Gastroesophageal sphincter (tissue), 4 donors: Measurements from ENCODE around the gene THEMIS. TPM values are rescaled to one million over a fixed set of nuclear protein-coding genes. Genes with fewer than 3 reads are reported as not detected.
"Not testable (repeated sequence)": the region's sequence is repeated elsewhere in the genome, so short reads cannot be mapped to it uniquely, and the experiment has no call there.

Source experiments
- ATAC-seq: fragments of 150-250 bp; one replicate; pipeline ENCODE4 v1.9.1; 2016; ENCODE audit warnings: mild to moderate bottlenecking, moderate library complexity
- H3K27ac ChIP-seq, 4 donors: fragments of 200-600 bp; sonication (generic) in 3 of 4; 1 replicate in 3 of 4; 2 replicates in 1 of 4; pipeline ENCODE4 v1.5.1; 2016 to 2019
- H3K27me3 ChIP-seq: fragments of 200-600 bp; sonication (generic); one replicate; pipeline ENCODE4 v1.5.1; 2019
- H3K36me3 ChIP-seq, 2 donors: fragments of 200-600 bp; sonication (generic); one replicate each; pipeline ENCODE4 v1.5.1; 2019; ENCODE audit warnings: control low read depth in 1 of 2
- H3K4me1 ChIP-seq, 3 donors: fragments of 200-600 bp; sonication (generic); 1 replicate in 2 of 3; 2 replicates in 1 of 3; pipeline ENCODE4 v1.5.1; 2016 to 2019; ENCODE audit warnings: control low read depth in 2 of 3
- H3K4me3 ChIP-seq, 2 donors: fragments of 200-600 bp; sonication (generic); one replicate each; pipeline ENCODE4 v1.5.1; 2019; ENCODE audit warnings: mild to moderate bottlenecking in 1 of 2, moderate library complexity in 1 of 2
- H3K9me3 ChIP-seq, 3 donors: fragments of 200-600 bp; sonication (generic); one replicate each; pipeline ENCODE4 v1.5.1; 2017 to 2019; ENCODE audit warnings: control low read depth in 2 of 3
- EP300 ChIP-seq: sonication (generic); formaldehyde crosslinking; IDR thresholded peaks from one replicate; pipeline ENCODE4 v1.6.1; 2017; ENCODE audit warnings: antibody characterized with exemption, mild to moderate bottlenecking
- POLR2A ChIP-seq, 2 donors: fragments of 450-650 bp; IDR thresholded peaks; one replicate each; pipeline ENCODE4 v1.6.1; 2017; ENCODE audit warnings: antibody characterized with exemption in 2 of 2, mild to moderate bottlenecking in 2 of 2, moderate library complexity in 1 of 2
- POLR2AphosphoS5 ChIP-seq: sonication (generic); formaldehyde crosslinking; IDR thresholded peaks from one replicate; pipeline ENCODE4 v1.6.1; 2017; ENCODE audit warnings: antibody characterized with exemption
- WGBS, 2 donors: methylation state at CpG; one replicate each; pipeline ENCODE4 v1.1.5; 2018; ENCODE audit warnings: low coverage in 1 of 2; 5-methylcytosine and 5-hydroxymethylcytosine counted together
- total RNA-seq, 4 donors: library from RNA; depleted of rRNA; stranded (reverse); fragments of >200 nt; gene quantifications; one replicate each; pipeline ENCODE4 v1.1.0, GENCODE V29; 2016
- TF ChIP-seq, protein P1 (sequence below), 4 experiments: fragments of 200-600 bp in 2 of 4; fragments of 450-650 bp in 2 of 4; sonication (generic) in 1 of 4; IDR thresholded peaks; one replicate each; pipeline ENCODE4 v1.5.1; 2017 to 2019; ENCODE audit warnings: antibody characterized with exemption in 4 of 4, mild to moderate bottlenecking in 2 of 4, moderate library complexity in 2 of 4

THEMIS gene
- total RNA-seq, 4 donors from 2014 or later: 0.27 to 1.6 (median 0.69) TPM

DNA sequence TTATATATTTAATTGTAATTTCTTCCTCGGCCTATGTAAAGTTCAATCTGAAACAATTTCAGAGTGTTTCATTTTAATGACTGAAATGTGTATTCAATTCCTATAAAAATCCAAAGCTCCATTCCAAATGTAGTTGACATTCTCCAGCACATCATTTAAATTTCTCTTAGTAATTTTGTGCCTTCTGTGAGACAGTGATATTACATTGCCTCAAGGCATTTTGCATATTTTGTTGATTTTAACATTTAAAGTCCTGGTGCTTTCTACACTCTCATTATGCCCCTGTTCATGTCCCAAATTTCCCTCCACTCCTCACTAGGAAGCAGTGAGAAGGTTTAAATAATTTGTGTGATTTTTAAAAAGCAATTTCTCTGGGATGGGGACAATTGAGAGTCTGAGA, 34.1 kb upstream of the THEMIS start:
- Histone ChIP-seq H3K4me1 (no peaks in the 10 kb centered on the region), H3K4me3 (no peak overlapping the region), H3K9me3 (peaks cover 0 to 12% (median 0%) of the 10 kb centered on the region in 3 donors), H3K36me3 (no peaks in the 10 kb centered on the region), H3K27me3 (no peaks in the 10 kb centered on the region), H3K27ac (no peak overlapping the region)
- TF ChIP-seq, protein P1, sequence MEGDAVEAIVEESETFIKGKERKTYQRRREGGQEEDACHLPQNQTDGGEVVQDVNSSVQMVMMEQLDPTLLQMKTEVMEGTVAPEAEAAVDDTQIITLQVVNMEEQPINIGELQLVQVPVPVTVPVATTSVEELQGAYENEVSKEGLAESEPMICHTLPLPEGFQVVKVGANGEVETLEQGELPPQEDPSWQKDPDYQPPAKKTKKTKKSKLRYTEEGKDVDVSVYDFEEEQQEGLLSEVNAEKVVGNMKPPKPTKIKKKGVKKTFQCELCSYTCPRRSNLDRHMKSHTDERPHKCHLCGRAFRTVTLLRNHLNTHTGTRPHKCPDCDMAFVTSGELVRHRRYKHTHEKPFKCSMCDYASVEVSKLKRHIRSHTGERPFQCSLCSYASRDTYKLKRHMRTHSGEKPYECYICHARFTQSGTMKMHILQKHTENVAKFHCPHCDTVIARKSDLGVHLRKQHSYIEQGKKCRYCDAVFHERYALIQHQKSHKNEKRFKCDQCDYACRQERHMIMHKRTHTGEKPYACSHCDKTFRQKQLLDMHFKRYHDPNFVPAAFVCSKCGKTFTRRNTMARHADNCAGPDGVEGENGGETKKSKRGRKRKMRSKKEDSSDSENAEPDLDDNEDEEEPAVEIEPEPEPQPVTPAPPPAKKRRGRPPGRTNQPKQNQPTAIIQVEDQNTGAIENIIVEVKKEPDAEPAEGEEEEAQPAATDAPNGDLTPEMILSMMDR (IDR thresholded peaks at IDR 0.05): no peak
- TF ChIP-seq POLR2AphosphoS5: no peak
- no peak for TF ChIP-seq POLR2A (IDR thresholded peaks at IDR 0.05)
- no peak for TF ChIP-seq EP300
- 44 to 67% methylated on average over 1 of the region's 1 CpG for WGBS, 2 donors
- no peak for ATAC-seq

GRCh38 chr6:127933852-127934840, 33.3 kb upstream of the THEMIS start:
- no peaks in the 10 kb centered on the region for H3K4me1 ChIP-seq
- H3K4me3 ChIP-seq: no peak overlapping the region
- TF ChIP-seq POLR2A (IDR thresholded peaks at IDR 0.05) (no peak), EP300 (no peak), POLR2AphosphoS5 (no peak)
- TF ChIP-seq, protein P1 (IDR thresholded peaks at IDR 0.05): no peak
- H3K27ac ChIP-seq: no peak overlapping the region
- no peak for ATAC-seq
- no peaks in the 10 kb centered on the region for H3K27me3 ChIP-seq
- no peaks in the 10 kb centered on the region for H3K36me3 ChIP-seq
- H3K9me3 ChIP-seq: peaks cover 0 to 12% (median 0%) of the 10 kb centered on the region in 3 donors
- WGBS, 2 donors: 93 to 94% methylated on average over 6 to 7 of the region's 7 CpGs

DNA sequence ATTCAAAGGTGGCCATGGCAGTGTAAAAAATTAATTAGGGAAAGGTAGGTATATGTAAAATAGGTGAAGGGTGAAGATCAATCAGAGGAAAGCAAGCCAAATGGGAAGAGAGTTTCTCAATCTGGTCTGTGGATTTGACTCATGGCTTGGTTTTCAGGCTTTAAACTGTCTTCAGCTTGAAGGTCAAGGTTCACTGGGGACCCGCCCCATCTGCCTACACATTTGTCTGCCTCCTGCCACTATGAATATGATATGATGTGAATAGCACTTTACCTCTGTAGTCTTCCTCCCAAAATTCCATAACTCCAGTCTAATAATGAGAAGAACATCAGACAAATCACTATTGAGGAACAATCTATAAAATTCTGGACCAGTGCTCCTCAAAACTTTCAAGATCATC, 32.3 kb upstream of the THEMIS start:
- no peaks in the 10 kb centered on the region for H3K27me3 ChIP-seq
- H3K4me1 ChIP-seq: no peaks in the 10 kb centered on the region
- ATAC-seq: no peak
- peaks cover 0 to 17% (median 0%) of the 10 kb centered on the region in 3 donors for H3K9me3 ChIP-seq
- no peaks in the 10 kb centered on the region for H3K36me3 ChIP-seq
- TF ChIP-seq POLR2A (IDR thresholded peaks at IDR 0.05): no peak
- no peak for TF ChIP-seq EP300
- TF ChIP-seq, protein P1 (IDR thresholded peaks at IDR 0.05): no peak
- no peak for TF ChIP-seq POLR2AphosphoS5
- no peak overlapping the region for H3K27ac ChIP-seq
- no peak overlapping the region for H3K4me3 ChIP-seq
- WGBS, 2 donors: 83 to 90% methylated on average over 1 of the region's 1 CpG

DNA sequence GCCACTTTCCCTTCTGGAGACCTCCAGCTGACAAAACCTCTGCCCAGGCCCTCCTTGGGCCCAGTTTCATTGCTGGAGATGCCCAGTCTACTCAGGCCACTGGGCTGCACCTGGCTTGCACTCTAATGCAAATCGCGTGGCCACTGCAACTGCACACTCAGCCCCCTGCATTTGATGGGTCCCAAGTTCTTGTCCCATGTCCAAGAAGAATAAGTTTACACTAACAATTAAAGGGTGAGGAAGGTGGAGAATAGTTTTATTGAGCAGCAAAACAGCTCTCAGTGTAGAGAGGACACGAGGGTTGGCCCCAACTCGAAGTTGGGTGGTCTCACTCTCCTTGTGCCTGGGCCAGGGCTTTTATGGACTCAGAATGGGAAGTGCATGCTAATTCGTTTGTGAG, 31.9 kb upstream of the THEMIS start:
- Histone ChIP-seq H3K4me1 (no peaks in the 10 kb centered on the region), H3K36me3 (no peaks in the 10 kb centered on the region), H3K27ac (no peak overlapping the region), H3K4me3 (no peak overlapping the region), H3K9me3 (peaks cover 0 to 17% (median 0%) of the 10 kb centered on the region in 3 donors), H3K27me3 (no peaks in the 10 kb centered on the region)
- ATAC-seq: no peak
- WGBS, 2 donors: 80 to 93% methylated on average over 3 of the region's 5 CpGs
- TF ChIP-seq EP300 (no peak), POLR2A (IDR thresholded peaks at IDR 0.05) (no peak), POLR2AphosphoS5 (no peak)
- TF ChIP-seq, protein P1 (IDR thresholded peaks at IDR 0.05): no peak

- peaks cover 0 to 19% (median 0%) of the 10 kb centered on the region in 3 donors for H3K9me3 ChIP-seq
- WGBS, 2 donors: no CpG with 5 or more reads among the region's 10 CpGs
- H3K4me3 ChIP-seq, ATAC-seq, H3K4me1 ChIP-seq, H3K27ac ChIP-seq, H3K27me3 ChIP-seq, H3K36me3 ChIP-seq: not testable (repeated sequence)
These were observed 25.6 kb upstream of the THEMIS start for GRCh38 chr6:127926441-127926840.
